Stimulated activated CD4-positive, alpha-beta T cell treated with anti-CD3 and anti-CD28 coated beads, Interleukin-2, amount 100 ng/mL, for 24 hours (primary cell): ENCODE results near the gene FBXL20.
"Not testable (repeated sequence)": the region's sequence is repeated elsewhere in the genome, so short reads cannot be mapped to it uniquely, and the experiment has no call there.

Source experiments
- DNase-seq, 2 donors: peaks; one replicate each; pipeline ENCODE4 v3.0.0-alpha.2; 2020

Gene FBXL20

GRCh38 chr17:39325528-39326240 lies 75.7 kb downstream of the FBXL20 start:
- no peak for DNase-seq

- no peak for DNase-seq
These were observed 82.8 kb downstream of the FBXL20 start for GRCh38 chr17:39318636-39319035.

- DNase-seq, result no peak
These were observed 94.8 kb downstream of the FBXL20 start for GRCh38 chr17:39306509-39307212.

- DNase-seq, result no peak
These were observed 95.4 kb downstream of the FBXL20 start for GRCh38 chr17:39305978-39306377.

- DNase-seq, result no peak
These were observed 97.2 kb downstream of the FBXL20 start for GRCh38 chr17:39304188-39304587.

- no peak for DNase-seq
These were observed 107.4 kb downstream of the FBXL20 start for GRCh38 chr17:39294060-39294459.

- not testable (repeated sequence) for DNase-seq
These were observed 108.9 kb downstream of the FBXL20 start for GRCh38 chr17:39292546-39292945.

- not testable (repeated sequence) for DNase-seq
These were observed 114.9 kb downstream of the FBXL20 start for GRCh38 chr17:39286513-39286912.

GRCh38 chr17:39284685-39285084 lies 116.7 kb downstream of the FBXL20 start:
- no peak for DNase-seq

GRCh38 chr17:39283896-39284295 lies 117.5 kb downstream of the FBXL20 start:
- DNase-seq, result no peak

- DNase-seq, result no peak
These were observed 118.3 kb downstream of the FBXL20 start for GRCh38 chr17:39283098-39283497.

GRCh38 chr17:39281806-39282205 lies 119.6 kb downstream of the FBXL20 start:
- no peak for DNase-seq

- not testable (repeated sequence) for DNase-seq
These were observed 123.2 kb downstream of the FBXL20 start for GRCh38 chr17:39278246-39278645.

- no peak for DNase-seq
These were observed 124.3 kb downstream of the FBXL20 start for GRCh38 chr17:39277110-39277509.

GRCh38 chr17:39276113-39276512 lies 125.3 kb downstream of the FBXL20 start:
- no peak for DNase-seq

GRCh38 chr17:39271546-39271945 lies 129.9 kb downstream of the FBXL20 start:
- no peak for DNase-seq

- DNase-seq, result no peak
These were observed 130.5 kb downstream of the FBXL20 start for GRCh38 chr17:39270923-39271322.

GRCh38 chr17:39264119-39264518 lies 137.3 kb downstream of the FBXL20 start:
- DNase-seq, result no peak

- peak; percentile 46 to 55 for DNase-seq
These were observed 140.1 kb downstream of the FBXL20 start for GRCh38 chr17:39261286-39261685.

- DNase-seq, result no peak
These were observed 148.5 kb downstream of the FBXL20 start for GRCh38 chr17:39252788-39253460.

- no peak for DNase-seq
These were observed 149.4 kb downstream of the FBXL20 start for GRCh38 chr17:39251997-39252396.

GRCh38 chr17:39250076-39250475 lies 151.3 kb downstream of the FBXL20 start:
- DNase-seq, result not testable (repeated sequence)

- no peak for DNase-seq
These were observed 155.2 kb downstream of the FBXL20 start for GRCh38 chr17:39246274-39246673.
